HepG2 (cell line): Measurements from ENCODE around the gene POGK. TPM values are rescaled to one million over a fixed set of nuclear protein-coding genes. Genes with fewer than 3 reads are reported as not detected.

Source experiments
- GABPB1 ChIP-seq: IDR thresholded peaks from 2 replicates; pipeline ENCODE4 v1.6.1; 2016; ENCODE audit warnings: mild to moderate bottlenecking, missing genetic modification reagents, moderate library complexity, missing compliant biosample characterization
- GPBP1L1 ChIP-seq: sonication (generic); formaldehyde crosslinking; IDR thresholded peaks from 2 replicates; pipeline ENCODE4 v1.5.0; 2020; ENCODE audit warnings: mild to moderate bottlenecking, missing genetic modification reagents
- HOXA5 ChIP-seq: sonication (generic); formaldehyde crosslinking; IDR thresholded peaks from 2 replicates; pipeline ENCODE4 v1.4.0; 2020; ENCODE audit warnings: missing genetic modification reagents
- MAFF ChIP-seq: IDR thresholded peaks from 2 replicates; pipeline ENCODE4 v1.6.1; 2011; ENCODE audit warnings: low read depth, low read length, improper control_type of control experiment
- MEF2D ChIP-seq: sonication (generic); formaldehyde crosslinking; IDR thresholded peaks from 2 replicates; pipeline ENCODE4 v1.5.1; 2020; ENCODE audit warnings: mild to moderate bottlenecking, missing genetic modification reagents
- MTERF4 ChIP-seq: sonication (generic); formaldehyde crosslinking; IDR thresholded peaks from 2 replicates; pipeline ENCODE4 v1.8.0; 2023; ENCODE audit warnings: mild to moderate bottlenecking, missing genetic modification reagents
- NR2F6 ChIP-seq, 2 experiments: IDR thresholded peaks; 2 replicates each; pipeline ENCODE4 v1.6.1; 2016; ENCODE audit warnings: antibody characterized with exemption in 1 of 2, mild to moderate bottlenecking in 1 of 2
- NRL ChIP-seq: sonication (generic); formaldehyde crosslinking; IDR thresholded peaks from 2 replicates; pipeline ENCODE4 v1.5.0; 2020; ENCODE audit warnings: missing genetic modification reagents, mild to moderate bottlenecking, moderate library complexity, borderline replicate concordance
- TBL1XR1 ChIP-seq: fragments of 150-350 bp; IDR thresholded peaks from 2 replicates; pipeline ENCODE4 v1.6.1; 2014; ENCODE audit warnings: borderline replicate concordance, low read length; ENCODE audit not compliant: partially characterized antibody
- TMF1 ChIP-seq: sonication (generic); formaldehyde crosslinking; IDR thresholded peaks from 2 replicates; pipeline ENCODE4 v1.8.1; 2022; ENCODE audit warnings: low read depth, missing genetic modification reagents
- UBTF ChIP-seq: sonication (generic); formaldehyde crosslinking; IDR thresholded peaks from 2 replicates; pipeline ENCODE4 v1.4.0; 2020; ENCODE audit warnings: mild to moderate bottlenecking, missing genetic modification reagents
- XRCC5 ChIP-seq: fragments of 200-400 bp; formaldehyde crosslinking; optimal IDR thresholded peaks from 2 replicates; pipeline ENCODE3; 2017; ENCODE audit warnings: mild to moderate bottlenecking, low read length
- ZBTB2 ChIP-seq: sonication (generic); formaldehyde crosslinking; IDR thresholded peaks from 2 replicates; pipeline ENCODE4 v1.8.0; 2022; ENCODE audit warnings: low read depth, missing genetic modification reagents
- ZBTB21 ChIP-seq: sonication (generic); formaldehyde crosslinking; IDR thresholded peaks from 2 replicates; pipeline ENCODE4 v1.4.0; 2020; ENCODE audit warnings: missing genetic modification reagents
- ZBTB7B ChIP-seq: sonication (generic); formaldehyde crosslinking; IDR thresholded peaks from 2 replicates; pipeline ENCODE4 v1.4.0; 2020; ENCODE audit warnings: missing genetic modification reagents
- ZC3H4 ChIP-seq: sonication (generic); formaldehyde crosslinking; IDR thresholded peaks from 2 replicates; pipeline ENCODE4 v1.4.0; 2020; ENCODE audit warnings: missing genetic modification reagents, borderline replicate concordance
- ZFX ChIP-seq: sonication (generic); formaldehyde crosslinking; IDR thresholded peaks from 2 replicates; pipeline ENCODE4 v1.4.0; 2020; ENCODE audit warnings: mild to moderate bottlenecking, low read depth, missing genetic modification reagents, moderate library complexity
- ZNF512B ChIP-seq: sonication (generic); formaldehyde crosslinking; IDR thresholded peaks from 2 replicates; pipeline ENCODE4 v1.5.1; 2020; ENCODE audit warnings: missing genetic modification reagents, mild to moderate bottlenecking, borderline replicate concordance
- ZNF562 ChIP-seq: sonication (generic); formaldehyde crosslinking; IDR thresholded peaks from 2 replicates; pipeline ENCODE4 v1.8.0; 2022; ENCODE audit warnings: missing genetic modification reagents, borderline replicate concordance
- ZNF605 ChIP-seq: sonication (generic); formaldehyde crosslinking; IDR thresholded peaks from 2 replicates; pipeline ENCODE4 v1.8.0; 2022; ENCODE audit warnings: mild to moderate bottlenecking, missing genetic modification reagents
- ZNF746 ChIP-seq: sonication (generic); formaldehyde crosslinking; IDR thresholded peaks from 2 replicates; pipeline ENCODE4 v1.8.0; 2022; ENCODE audit warnings: mild to moderate bottlenecking, missing genetic modification reagents
- ZNF780A ChIP-seq: sonication (generic); formaldehyde crosslinking; IDR thresholded peaks from 2 replicates; pipeline ENCODE4 v1.8.0; 2022; ENCODE audit warnings: mild to moderate bottlenecking, missing genetic modification reagents, moderate library complexity
- polyA plus RNA-seq, 8 experiments: library from polyadenylated mRNA; depleted of rRNA in 3 of 8; stranded (reverse) in 7 of 8; unstranded in 1 of 8; fragments of >200 nt; fragmentation: Illumina TruSeq in 4 of 8; extraction: Trizol in 4 of 8; gene quantifications; 2 replicates each; pipeline versions ENCODE4 v1.2.1 to v1.2.3, GENCODE V29; 2011 to 2016; ENCODE audit warnings: low read depth in 4 of 8, missing spikeins in 1 of 8, mixed read lengths in 1 of 8; ENCODE audit not compliant: insufficient read depth in 1 of 8
- total RNA-seq, 5 experiments: library from RNA; depleted of rRNA; stranded (reverse); fragments of >200 nt; fragmentation: Illumina TruSeq; extraction: Trizol; gene quantifications; 2 replicates each; pipeline ENCODE4 v1.2.3, GENCODE V29; 2016; ENCODE audit warnings: low read depth in 1 of 5

Gene POGK
- total and polyA plus RNA-seq, 2 of the 13 experiments (the other 11 are each of a cell fraction or from before 2014, with no cell fraction given) = 4.8 to 16.2 TPM

- TF ChIP-seq UBTF (CRISPR knock-in tag) = no peak
- TF ChIP-seq ZBTB7B (CRISPR knock-in tag) = peak; percentile 70
- TF ChIP-seq ZBTB2 (CRISPR knock-in tag) = no peak
- TF ChIP-seq ZNF780A (CRISPR knock-in tag) = no peak
- peak; percentile 35 for TF ChIP-seq NR2F6 (IDR thresholded peaks at IDR 0.05)
- no peak for TF ChIP-seq NR2F6 (CRISPR knock-in tag; IDR thresholded peaks at IDR 0.05)
- TF ChIP-seq ZNF605 = no peak
- TF ChIP-seq GABPB1 (CRISPR knock-in tag) = no peak
- peak; percentile 61 for TF ChIP-seq XRCC5
- TF ChIP-seq ZC3H4 (CRISPR knock-in tag) = no peak
- TF ChIP-seq ZNF562 (CRISPR knock-in tag) = no peak
- no peak for TF ChIP-seq MAFF
- TF ChIP-seq ZFX (CRISPR knock-in tag) = no peak
- TF ChIP-seq GPBP1L1 = no peak
- no peak for TF ChIP-seq MEF2D (CRISPR knock-in tag)
- TF ChIP-seq ZBTB21 (CRISPR knock-in tag) = no peak
- TF ChIP-seq ZNF746 (CRISPR knock-in tag) = no peak
- no peak for TF ChIP-seq TBL1XR1
- TF ChIP-seq NRL = no peak
- TF ChIP-seq MTERF4 = no peak
- no peak for TF ChIP-seq TMF1 (CRISPR knock-in tag)
- no peak for TF ChIP-seq HOXA5 (CRISPR knock-in tag)
- no peak for TF ChIP-seq ZNF512B (CRISPR knock-in tag)
Measured at GRCh38 chr1:166874464-166874863, 35.2 kb downstream of the POGK start (continued).
